Hepatocyte (in vitro differentiated cells): Measurements from ENCODE around the gene KRTAP22-2.

ENCODE experiments used
- CTCF ChIP-seq: fragments of 200-600 bp; sonication (generic); IDR thresholded peaks from 2 replicates; pipeline ENCODE4 v1.5.1; 2016; ENCODE audit warnings: antibody characterized with exemption, mild to moderate bottlenecking; ENCODE audit not compliant: poor library complexity
- EZH2 ChIP-seq: fragments of 200-600 bp; sonication (generic); IDR thresholded peaks from 2 replicates; pipeline ENCODE4 v1.6.1; 2016; ENCODE audit warnings: antibody characterized with exemption, mild to moderate bottlenecking, borderline replicate concordance

DNA sequence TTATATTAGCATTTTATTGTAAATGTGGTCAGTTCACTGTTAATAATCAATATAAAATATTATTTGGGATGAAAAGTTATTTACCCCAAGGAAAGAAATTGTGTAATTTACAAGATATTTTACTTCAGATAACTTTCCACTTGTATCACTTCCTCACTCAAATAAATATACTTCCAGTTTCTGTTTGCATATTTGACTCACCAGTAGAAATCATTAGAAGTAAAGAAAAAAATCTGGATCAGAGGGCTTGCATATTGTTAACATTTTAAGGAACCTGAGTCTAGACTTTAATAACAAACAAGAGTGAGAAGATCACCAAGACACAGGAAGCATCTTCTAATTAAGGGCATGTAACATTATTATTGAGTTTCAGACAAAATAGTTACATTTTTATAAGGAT is 29.9 kb upstream of the KRTAP22-2 start:
- TF ChIP-seq CTCF: no peak
- TF ChIP-seq EZH2: no peak
